ENCODE results near the gene FILIP1L.
"Not testable (repeated sequence)": the region's sequence is repeated elsewhere in the genome, so short reads cannot be mapped to it uniquely, and the experiment has no call there.

The FILIP1L gene

DNA sequence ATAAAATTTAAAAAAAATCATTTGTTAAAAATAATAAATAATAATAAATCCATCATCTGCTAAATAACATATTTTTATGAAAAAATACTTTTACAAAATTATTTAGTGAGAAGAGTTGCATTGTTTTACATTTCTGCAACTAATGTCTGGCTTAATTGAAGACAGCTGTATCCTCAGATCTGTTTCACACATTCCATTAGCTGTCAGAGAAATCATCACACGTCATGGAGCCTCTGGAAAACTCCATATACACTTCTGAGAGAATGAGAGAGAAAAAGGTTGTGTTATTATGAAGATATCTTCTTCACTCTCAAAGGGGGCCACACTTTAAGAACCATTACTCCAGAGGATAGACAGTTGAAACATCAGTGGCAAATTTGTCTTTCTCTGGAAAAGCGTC, 255.8 kb downstream of the FILIP1L start:
- DNase-seq = no peak

DNA sequence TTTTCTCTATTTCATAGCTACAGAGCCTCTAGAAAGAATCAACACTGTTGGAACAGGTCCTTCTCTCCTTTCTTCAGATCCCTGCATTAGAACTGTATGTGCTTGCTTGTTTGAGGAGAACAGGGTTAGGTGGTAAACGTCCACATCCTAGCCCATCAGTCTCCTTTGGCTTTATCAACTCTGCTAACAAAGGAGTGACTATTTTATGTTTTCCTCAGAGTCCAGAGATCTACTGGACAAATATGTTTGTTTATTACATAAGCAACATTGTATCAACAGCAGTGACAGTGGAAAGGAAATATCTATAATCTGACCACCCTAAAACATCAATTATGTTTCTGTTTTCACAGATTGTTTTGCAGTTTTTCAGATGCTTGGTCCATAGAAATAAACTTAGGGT, 257.0 kb downstream of the FILIP1L start:
- no peak for DNase-seq

DNA sequence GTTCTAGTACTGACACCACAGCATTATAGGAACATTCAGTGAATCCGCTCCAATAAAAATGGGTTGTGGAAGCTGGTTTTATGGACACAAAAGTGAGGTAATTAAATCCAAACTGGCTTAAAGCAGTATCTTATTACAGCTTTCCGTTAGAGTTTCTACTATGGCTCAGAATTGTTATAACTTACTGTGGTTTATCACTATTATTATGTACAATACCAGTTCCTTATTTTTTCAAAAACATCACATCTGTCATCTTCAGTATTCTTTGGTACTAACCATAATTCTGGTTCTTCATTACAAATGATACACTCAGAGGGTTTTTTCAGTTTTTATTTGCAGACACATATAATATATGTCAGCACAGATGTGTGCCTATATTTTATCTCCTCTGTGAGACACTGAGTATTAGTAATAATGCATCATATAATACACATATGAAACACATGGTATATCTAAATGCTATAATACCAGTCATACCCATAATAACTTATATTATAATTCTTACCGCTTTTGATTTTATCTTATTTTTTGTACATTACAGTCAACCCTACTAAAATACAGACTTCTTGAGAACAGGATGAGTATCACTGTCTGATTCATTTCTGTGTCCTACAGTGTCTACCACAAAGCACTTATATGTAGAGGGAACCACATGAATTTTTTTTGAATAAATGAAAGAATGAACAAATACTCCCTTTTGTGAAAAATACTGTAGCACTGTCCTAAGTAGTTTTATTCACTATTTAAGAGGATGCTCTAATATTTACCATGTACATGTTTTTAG, 257.7 kb downstream of the FILIP1L start:
- DNase-seq = no peak

DNA sequence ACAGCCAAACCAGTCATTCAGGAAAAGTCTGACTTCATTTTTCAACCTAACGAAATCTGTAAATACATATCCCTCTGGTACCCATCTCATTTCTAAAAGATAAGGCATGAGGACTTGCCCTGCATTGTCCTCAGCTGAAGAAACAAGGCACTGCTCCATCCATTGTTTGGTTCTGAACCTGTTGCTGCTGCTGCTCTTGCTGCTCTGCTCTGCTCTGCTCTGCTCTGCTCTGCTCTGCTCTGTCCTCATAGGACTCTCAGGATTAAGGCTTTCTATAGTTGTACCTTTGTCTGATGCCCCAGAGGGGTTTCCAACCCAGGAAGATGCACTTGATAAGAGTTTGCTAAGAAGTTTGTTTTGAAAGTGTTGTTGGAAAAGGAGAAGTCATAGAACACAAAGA, 258.4 kb downstream of the FILIP1L start:
- DNase-seq = no peak

DNA sequence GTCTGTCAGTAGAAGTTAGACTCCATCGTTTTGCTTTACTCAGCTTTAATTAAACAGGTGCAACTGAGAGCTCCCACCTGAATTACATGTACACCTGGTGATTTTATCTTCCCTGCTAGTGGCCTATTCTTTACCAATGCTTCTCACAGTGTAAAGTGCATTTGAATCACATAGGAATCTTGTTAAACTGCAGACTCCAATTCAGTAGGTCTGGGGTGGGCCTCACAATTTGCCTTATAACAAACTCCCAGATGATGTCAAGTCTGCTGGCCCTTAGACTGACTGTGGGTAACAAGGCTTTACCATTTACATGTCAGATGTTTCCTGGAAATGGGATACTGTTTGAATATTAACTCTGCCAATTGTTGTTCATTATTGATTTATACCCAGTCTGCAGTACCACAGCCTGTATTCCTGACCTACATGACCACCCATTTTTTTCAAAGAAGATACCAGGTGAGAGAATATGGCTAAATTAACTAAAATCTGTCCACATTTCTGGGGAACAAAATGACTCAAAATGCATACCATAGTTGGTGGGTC, 259.5 kb downstream of the FILIP1L start:
- no peak for DNase-seq

DNA sequence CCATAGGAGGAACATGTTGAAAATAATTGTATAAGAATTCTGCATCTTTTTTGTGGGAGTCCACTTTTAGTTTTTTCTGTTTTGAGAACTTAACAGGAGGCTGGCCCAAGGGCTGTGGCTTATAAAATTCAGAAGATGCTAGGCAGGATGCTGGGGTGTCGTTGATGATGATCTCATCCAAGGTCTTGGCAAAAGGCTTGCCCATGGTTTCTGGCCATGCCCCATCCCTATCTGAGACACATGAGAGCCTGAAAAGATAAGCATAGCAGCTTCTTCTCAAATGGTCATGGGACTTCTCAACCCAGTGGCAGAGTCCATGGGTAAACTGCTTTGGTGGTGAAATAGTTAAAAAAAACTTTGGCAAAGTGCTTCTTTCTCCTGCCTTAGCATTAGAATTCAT, 261.4 kb downstream of the FILIP1L start:
- no peak for DNase-seq

DNA sequence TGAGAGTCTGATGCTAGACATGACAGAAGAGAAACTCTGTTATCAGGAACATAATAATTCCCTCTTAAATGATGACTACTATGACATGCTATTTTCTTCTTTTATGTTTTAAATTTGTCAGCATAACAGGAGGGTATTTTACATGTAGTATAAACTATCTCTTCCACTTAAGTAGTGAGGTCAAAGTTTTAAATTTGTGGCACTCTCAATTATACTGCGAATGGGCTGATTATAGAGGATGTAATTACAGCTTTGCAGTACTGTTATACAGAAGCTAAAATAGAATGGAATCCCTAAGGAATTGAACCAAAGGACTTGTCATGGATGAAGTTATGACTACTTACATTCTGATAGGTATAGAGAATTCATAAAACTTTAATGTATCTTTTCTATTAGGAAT, 262.3 kb downstream of the FILIP1L start:
- DNase-seq = no peak

DNA sequence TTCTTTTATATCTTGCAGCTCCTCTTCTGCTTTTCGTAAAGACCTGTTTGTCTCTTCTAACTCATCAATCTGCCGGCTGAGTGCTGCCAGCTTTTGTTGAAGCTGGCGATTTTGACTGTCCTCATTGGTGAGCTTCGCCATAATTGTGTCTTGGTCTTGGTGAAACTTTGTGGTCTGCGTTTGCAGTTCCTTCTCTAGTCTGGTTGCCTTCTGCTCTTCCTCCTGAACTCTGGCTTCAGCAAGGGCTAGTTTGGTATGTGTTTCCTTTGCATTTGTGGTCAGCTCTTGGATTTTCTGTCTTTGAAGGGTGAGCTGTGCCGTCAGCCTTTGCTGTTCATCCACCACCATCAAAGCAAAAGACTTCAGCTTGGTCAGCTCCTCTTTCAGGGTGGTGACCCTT, 263.7 kb downstream of the FILIP1L start:
- DNase-seq = no peak

DNA sequence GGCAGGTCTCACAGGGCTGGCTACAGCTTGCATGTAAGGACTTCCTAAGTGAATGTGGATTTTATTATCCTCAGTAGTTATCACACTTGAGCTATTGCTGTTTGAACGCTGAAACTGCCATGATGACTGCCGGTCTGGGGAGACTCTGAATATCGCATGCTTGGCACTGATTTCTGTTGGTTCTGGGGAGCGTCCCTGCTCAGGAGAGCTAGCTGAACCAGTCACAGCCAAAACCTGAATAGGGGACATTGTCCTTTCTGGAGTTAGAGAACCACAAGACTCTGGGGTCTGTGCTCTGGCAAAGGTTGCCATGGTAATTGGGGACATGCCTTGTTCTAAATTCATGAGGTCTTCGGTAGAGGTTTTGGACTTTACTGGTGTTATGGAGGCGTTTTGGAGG, 265.9 kb downstream of the FILIP1L start:
- no peak for DNase-seq

DNA sequence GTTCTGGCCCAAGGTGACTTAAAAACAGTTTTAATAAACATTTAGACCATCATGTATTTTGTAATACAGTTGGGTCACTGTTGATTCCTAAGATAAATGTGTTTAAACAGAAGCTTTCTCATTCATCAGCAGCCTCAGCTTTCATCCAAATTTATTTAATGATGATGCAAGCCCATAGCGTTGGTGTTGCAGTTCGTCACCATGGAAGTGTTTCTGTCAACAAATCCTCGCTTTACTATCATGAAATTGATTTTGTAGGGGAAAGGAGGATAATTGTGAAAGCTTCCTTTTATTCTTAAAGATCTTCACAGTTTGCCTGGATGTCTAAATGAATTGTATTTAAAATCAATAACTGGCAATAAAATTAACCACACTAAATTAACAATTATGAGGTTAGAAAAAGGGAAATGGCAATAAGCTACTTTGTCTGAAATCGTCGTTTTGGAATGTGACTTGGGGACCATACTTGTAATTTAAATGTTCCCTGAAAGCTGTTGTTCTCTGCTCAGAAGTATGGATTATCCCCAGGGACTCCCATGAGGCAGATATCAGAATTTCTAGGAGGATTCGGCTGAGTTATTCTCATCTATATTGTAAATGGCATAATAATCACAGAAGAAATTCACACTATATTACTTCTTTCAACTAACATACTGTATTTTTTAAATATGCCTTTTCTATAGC, 267.7 kb downstream of the FILIP1L start:
- DNase-seq = no peak

DNA sequence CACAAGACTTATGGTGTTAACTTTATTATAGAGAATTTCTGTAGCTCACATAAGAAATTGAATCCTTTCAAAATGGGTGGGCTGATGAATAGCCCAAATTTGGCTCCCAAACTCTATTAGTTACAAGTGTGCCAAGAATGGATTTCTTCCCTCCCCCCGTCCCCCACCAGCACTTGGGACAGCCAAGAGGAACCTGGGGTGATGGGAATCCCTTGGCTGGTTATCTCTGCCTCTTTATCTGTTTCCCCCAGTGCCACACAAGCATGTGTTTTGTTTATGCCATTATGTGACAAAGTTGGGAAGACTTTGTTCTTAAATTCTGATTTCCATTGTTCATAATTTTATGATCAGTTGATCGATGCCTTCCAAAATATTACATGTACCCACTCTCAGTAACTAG, 268.3 kb downstream of the FILIP1L start:
- DNase-seq = no peak

DNA sequence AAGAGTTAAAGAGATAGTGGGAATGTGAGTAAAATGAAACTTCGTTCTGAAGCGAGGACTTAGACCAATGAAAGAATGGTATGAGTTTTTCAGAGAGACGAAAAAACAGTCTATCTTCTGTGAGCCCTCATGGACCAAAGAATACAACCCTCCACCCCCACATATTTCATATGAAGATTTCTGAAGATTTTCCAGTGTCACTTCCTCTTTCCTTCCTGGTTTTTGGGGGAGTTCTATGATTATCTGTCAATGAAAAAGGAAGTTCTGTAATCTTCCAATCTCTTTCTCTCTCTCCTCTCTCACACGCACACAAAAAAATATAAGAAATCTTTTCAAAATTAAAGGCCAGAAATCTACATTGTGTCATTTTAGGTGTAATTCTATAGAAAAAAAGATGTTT, 269.0 kb downstream of the FILIP1L start:
- DNase-seq = no peak

DNA sequence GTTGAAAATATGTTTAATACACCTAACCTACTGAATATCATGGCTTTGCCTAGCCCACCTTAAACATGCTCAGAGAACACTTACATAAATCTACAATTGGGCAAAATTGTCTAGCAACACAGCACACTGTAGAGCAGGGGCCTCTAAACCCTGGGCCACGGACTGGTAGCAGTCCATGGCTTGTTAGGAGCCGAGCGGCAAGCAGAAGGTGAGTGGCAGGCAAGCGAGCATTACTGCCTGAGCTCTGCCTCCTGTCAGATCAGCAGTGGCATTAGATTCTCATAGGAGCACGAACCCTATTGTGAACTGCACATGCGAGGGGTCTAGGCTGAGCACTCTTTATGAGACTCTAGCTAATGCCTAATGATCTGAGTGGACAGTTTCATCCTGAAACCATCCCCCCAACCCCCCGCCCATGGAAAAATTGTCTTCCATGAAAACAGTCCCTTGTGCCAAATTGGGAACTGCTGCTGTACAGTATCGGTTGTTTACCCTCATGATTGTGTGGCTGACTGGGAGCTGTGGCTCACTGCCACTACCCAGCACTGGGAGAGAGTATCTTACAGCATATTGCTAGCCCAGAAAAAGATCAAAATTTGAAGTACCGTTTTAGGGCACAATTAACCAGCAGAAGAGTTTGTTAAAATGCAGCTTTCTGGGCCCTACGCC, 270.6 kb downstream of the FILIP1L start:
- DNase-seq = no peak

DNA sequence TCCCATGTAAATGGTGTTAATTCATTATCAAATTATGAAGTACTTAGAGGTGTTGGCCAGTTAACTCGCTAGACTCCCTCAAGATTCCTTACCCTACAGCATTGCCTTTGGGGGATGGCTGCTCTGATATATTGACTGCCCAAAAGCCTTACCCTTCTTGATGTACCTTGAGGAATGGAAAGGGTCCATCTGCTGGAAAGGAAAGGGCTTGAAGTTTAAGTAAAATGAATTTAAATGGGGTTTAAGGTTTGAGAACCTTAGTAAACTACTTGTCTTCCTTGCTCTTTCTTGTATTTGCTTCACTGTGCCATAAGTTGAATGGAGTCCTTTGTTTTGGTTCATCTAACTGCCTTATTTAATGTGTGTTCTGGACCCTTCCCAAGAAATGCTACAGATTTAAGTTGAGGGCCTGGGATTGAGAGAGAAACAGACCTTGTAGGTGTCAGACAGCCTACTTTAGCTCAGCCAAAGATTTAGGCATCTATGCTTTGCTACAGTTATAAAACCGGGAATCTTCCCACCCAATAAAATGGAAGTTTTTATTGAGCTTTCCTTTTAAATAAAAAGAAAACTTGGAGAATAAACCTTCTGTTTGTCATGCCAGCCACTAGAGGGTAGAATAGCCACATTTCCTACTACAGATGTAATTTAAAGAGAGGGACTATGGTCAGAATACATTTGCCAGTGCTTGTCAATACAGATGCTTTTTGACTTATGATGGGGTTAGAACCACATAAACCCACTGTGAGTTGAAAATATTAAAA, 271.3 kb downstream of the FILIP1L start:
- DNase-seq = no peak

DNA sequence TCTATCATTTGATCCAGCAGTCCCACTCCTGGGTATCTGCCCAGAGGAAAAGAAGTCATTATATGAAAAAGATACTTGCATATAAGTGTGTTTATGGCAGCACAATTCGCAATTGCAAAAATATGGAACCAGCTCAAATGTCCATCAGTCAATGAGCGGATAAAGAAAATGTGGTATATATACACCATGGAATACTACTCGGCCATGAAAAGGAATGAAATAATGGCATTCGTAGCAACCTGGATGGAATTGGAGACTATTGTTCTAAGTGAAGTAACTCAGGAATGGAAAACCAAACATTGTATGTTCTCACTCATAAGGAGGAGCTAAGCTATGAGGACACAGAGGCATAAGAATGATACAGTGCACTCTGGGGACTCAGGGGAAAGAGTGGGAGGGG, 272.4 kb downstream of the FILIP1L start:
- DNase-seq = not testable (repeated sequence)

DNA sequence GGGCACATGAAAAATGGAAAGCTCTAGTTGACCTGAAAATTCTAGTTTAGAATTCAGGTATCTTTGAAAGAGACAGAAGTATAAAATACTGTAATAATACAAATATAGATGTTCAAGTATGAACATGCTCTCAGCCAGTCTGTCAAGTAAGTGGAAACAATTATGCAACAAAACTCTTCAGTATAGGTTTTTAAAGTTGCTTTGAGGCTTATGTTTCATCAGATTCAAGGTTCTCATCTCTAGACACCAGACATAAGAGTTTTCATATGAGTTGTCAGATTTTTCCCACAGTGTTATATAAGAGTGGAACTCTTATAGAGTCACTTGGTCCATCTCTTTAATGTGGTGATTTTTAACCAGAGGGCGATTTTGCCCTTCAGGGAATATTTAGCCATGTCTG, 274.7 kb downstream of the FILIP1L start:
- no peak for DNase-seq

DNA sequence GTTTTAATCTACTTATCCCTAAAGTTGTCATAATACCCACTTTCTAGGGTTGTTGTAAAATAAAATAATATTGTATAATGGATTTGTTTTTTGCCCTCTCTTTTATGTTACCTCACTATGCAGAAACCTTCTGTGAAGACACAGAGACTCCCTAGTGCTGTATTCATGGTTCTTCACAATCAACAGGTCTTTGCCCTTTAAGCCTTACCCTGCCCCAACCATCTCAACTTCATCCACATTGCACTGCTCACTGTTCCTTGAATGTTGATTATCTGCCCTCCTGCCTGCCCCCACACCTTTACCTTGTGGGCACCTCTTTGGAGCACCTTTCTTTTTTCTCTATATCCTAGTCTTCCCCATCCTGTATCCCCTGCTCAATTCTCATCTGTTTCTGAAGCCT, 275.5 kb downstream of the FILIP1L start:
- DNase-seq = no peak

DNA sequence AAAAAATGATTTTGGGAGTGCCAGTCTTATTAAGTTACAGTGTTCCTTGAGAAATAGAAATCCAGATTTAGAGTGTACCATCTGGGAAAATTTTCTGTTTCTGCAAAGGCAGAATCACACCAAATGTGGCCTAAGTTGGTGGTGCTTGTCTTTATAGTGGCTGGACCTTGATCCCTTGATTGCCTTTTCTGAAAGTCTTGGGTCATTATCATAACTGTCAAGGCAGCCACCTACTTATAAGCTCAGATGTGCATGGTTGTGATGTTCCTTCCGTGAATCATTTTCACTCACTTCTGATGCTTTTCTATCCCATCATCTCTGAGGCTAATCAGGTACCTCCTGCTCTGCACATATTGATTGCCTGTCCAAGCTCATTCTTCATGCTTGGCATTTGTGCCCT, 276.6 kb downstream of the FILIP1L start:
- DNase-seq = no peak

DNA sequence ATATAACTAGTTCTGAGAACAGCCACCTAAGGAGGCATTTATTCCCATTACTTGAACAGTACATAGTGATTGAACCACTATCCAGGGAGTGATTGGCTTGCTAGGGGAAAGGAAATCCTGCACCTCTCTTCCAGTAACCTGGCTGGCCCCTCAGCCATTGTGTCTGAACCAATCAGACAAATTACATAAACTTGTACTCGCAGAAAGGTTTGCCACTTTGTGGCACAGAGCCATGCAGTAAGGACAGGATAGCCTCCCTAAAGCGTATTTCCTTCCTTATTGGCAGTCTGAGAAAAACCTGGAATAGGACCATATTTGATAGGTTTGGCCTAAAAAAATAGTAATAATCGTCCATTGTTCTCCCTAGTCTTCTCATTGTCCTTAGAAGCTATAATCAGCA, 277.6 kb downstream of the FILIP1L start:
- no peak for DNase-seq

DNA sequence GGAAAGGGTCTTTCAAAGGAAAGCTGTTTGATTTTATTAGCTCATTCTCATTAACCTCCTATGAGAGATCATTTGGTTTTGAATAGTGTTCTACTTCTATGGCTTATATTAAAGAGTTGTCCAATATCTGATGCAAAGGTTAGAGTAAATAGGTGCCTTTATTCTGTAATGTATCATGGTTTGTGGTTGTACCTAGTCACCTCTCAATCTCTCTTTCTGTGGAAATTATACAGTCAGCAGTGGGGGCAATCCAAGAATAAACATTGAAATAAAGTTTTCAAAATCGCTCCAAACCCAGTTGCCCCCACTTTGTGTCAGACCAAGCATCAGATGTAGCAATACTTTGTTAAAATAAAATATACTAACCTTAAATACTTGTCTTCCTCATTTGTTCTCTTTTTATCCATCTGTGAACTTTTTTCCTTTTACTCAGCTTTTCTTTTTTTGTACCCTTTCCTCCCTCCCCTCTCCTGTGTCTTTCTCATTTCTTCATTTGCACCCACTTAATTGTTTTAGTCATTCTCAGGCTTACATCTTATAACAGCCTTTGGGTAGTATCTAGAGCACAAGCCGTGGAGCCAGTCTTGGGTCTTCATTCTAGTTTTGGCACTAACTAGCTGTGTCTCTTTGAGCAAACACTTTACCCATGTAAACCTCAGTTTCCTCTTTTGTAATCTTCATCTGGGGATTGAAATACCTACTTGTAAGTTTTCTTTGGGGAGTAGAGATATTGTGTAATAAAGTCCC, 279.9 kb downstream of the FILIP1L start:
- DNase-seq = no peak

DNA sequence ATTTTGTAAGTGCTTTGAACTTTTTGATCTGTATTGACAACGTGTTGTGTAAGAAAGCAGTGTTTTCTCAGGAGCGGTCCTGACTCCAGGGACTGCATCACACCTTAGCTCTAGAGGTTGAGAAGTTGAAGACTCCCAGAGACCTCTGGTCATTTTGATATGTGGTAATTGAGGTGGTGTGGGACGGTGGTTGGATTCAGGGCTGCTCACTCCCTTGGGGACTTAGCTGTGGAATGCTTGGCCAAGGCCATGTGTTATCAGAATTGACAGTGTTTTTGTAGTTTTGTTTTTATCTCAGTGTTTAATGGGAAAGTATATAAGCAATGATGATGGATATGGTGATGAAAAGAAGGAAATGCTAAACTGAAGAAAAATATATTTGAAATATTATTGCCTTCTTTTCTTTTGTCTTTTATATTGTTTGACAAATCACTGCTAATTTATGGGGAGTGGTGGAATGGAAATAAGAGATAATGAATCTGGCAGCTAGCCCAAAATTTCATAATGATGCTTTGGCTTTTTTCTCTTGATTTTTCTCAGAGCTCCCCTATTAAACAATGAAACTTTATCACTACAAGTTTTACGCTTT, 280.6 kb downstream of the FILIP1L start:
- no peak for DNase-seq

DNA sequence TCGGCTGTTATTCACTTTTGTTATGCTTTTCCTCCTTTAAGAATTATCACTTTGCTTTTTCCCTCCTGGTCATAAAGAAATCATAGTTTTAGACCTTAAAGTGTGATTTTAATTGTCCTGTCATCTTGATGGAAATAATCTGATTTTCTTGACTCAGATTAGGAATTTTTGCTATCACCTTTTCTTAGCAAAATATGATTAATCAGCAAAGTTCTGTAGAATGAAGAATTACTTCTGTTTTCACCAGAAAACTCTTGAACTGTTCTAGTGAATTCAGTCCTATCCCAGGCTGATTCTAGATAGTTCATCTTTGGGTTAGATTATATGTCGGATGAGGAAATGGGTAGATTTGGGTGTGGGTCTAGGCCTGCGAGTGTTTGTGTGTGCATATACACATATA, 284.5 kb downstream of the FILIP1L start:
- no peak for DNase-seq
